Endometrial microvascular endothelial cells (primary cell): ENCODE measurements around the gene FAM193B. TPM values are rescaled to one million over a fixed set of nuclear protein-coding genes. Genes with fewer than 3 reads are reported as not detected.
"Not testable (repeated sequence)": the region's sequence is repeated elsewhere in the genome, so short reads cannot be mapped to it uniquely, and the experiment has no call there.

ENCODE experiments used
- in situ Hi-C: cut with HindIII; loops from 2 replicates; pipeline ENCODE4 v1.10.0; 2017; ENCODE audit warnings: low sequenced_read_pairs, low pct_unique_long_range_greater_than_20kb; ENCODE audit errors: inconsistent ontology term
- total RNA-seq: library from RNA; depleted of rRNA; stranded (reverse); fragments of >200 nt; gene quantifications from one replicate; pipeline ENCODE4 v1.2.3, GENCODE V29; 2015; ENCODE audit errors: inconsistent ontology term

Gene FAM193B
- total RNA-seq, 1 donor from 2014 or later: 32.3 TPM

- in situ Hi-C loops: no loop called here
Measured at GRCh38 chr5:177494346-177495195, 59.8 kb downstream of the FAM193B start.

GRCh38 chr5:177493795-177494345 is 60.5 kb downstream of the FAM193B start:
- in situ Hi-C loops: no loop called here

- in situ Hi-C loops: no loop called here
Measured at GRCh38 chr5:177492841-177493240, 61.5 kb downstream of the FAM193B start.

GRCh38 chr5:177491983-177492746 is 62.2 kb downstream of the FAM193B start:
- in situ Hi-C loops: no loop called here

GRCh38 chr5:177491429-177491945 is 62.9 kb downstream of the FAM193B start:
- in situ Hi-C loops: no loop called here

GRCh38 chr5:177490992-177491391 is 63.4 kb downstream of the FAM193B start:
- in situ Hi-C loops: no loop called here

GRCh38 chr5:177490311-177490991 is 63.9 kb downstream of the FAM193B start:
- in situ Hi-C loops: no loop called here

- in situ Hi-C loops: no loop called here
Measured at GRCh38 chr5:177489119-177489716, 65.1 kb downstream of the FAM193B start.

- in situ Hi-C loops: no loop called here
Measured at GRCh38 chr5:177487975-177488374, 66.4 kb downstream of the FAM193B start.

GRCh38 chr5:177487144-177487543 is 67.2 kb downstream of the FAM193B start:
- in situ Hi-C loops: no loop called here

- in situ Hi-C loops: no loop called here
Measured at GRCh38 chr5:177486256-177486655, 68.1 kb downstream of the FAM193B start.

GRCh38 chr5:177485753-177486152 is 68.6 kb downstream of the FAM193B start:
- in situ Hi-C loops: not testable (repeated sequence)

GRCh38 chr5:177484902-177485549 is 69.3 kb downstream of the FAM193B start:
- in situ Hi-C loops: no loop called here

GRCh38 chr5:177483994-177484901 is 70.1 kb downstream of the FAM193B start:
- in situ Hi-C loops: no loop called here

- in situ Hi-C loops: no loop called here
Measured at GRCh38 chr5:177483042-177483441, 71.3 kb downstream of the FAM193B start.

- in situ Hi-C loops: no loop called here
Measured at GRCh38 chr5:177482359-177482795, 72.0 kb downstream of the FAM193B start.

- in situ Hi-C loops: no loop called here
Measured at GRCh38 chr5:177479774-177480173, 74.6 kb downstream of the FAM193B start.
